H1 (cell line): Measurements from ENCODE around the gene CELF2. TPM values are rescaled to one million over a fixed set of nuclear protein-coding genes. Genes with fewer than 3 reads are reported as not detected.
A peak's percentile ranks its signal among the peaks of the same experiment; 100 is the strongest.

Experiments used
- CTCF ChIA-PET: fragments of 300-600 bp; sonication (Branson Sonifier 250); formaldehyde crosslinking; loops from one replicate; lab custom pipeline; 2021; ENCODE audit not compliant: partially characterized antibody; lab: Charles Lee
- POLR2A ChIA-PET: fragments of 300-600 bp; sonication (Branson Sonifier 250); formaldehyde crosslinking; loops from one replicate; lab custom pipeline; 2021; ENCODE audit warnings: inconsistent platforms; ENCODE audit not compliant: partially characterized antibody; lab: Charles Lee
- DNase-seq, 2 experiments: peaks; one replicate each; pipeline versions ENCODE4 v3.0.0 to v3.0.0-alpha.2; 2010 to 2022; ENCODE audit warnings: low spot score in 2 of 2, low read depth in 1 of 2, mixed read lengths in 1 of 2
- FAIRE-seq: peaks from 2 replicates; lab custom pipeline; 2011; peaks lifted over from hg19 to GRCh38; lab: Jason Lieb, UNC
- H2AFZ ChIP-seq: 2 replicates; pipeline ENCODE4 v1.8.1; 2012; ENCODE audit warnings: low read length, inconsistent platforms
- H2AK5ac ChIP-seq: 2 replicates; pipeline ENCODE4 v1.6.1; 2013; ENCODE audit warnings: low read depth, low read length
- H2BK120ac ChIP-seq: replicated peaks from 2 replicates; pipeline ENCODE3; 2013; ENCODE audit warnings: low read depth, low read length, inconsistent platforms
- H2BK12ac ChIP-seq: 2 replicates; pipeline ENCODE4 v1.6.1; 2013; ENCODE audit warnings: low read depth, low read length
- H2BK15ac ChIP-seq: 2 replicates; pipeline ENCODE4 v1.6.1; 2013; ENCODE audit warnings: low read length
- H2BK20ac ChIP-seq: 2 replicates; pipeline ENCODE4 v1.6.1; 2013; ENCODE audit warnings: low read length
- H2BK5ac ChIP-seq: 2 replicates; pipeline ENCODE4 v1.6.1; 2013; ENCODE audit warnings: low read depth, low read length
- H3K14ac ChIP-seq: 2 replicates; pipeline ENCODE4 v1.6.1; 2013; ENCODE audit warnings: inconsistent platforms; ENCODE audit not compliant: insufficient read length
- H3K18ac ChIP-seq: 2 replicates; pipeline ENCODE4 v1.6.1; 2013; ENCODE audit warnings: low read length; ENCODE audit errors: extremely low read depth
- H3K23ac ChIP-seq: 2 replicates; pipeline ENCODE4 v1.6.1; 2013; ENCODE audit warnings: inconsistent platforms; ENCODE audit not compliant: insufficient read length
- H3K23me2 ChIP-seq: 2 replicates; pipeline ENCODE4 v1.6.1; 2013; ENCODE audit warnings: low read depth, low read length
- H3K27ac ChIP-seq: 2 replicates; pipeline ENCODE4 v1.6.1; 2011; ENCODE audit warnings: low read depth, low read length, inconsistent platforms
- H3K27me3 ChIP-seq, 4 experiments: replicated peaks in 1 of 4; 1 replicate in 1 of 4; 2 replicates in 3 of 4; pipeline versions ENCODE4 v1.6.1 to v1.8.1; 2011 to 2013; ENCODE audit warnings: low read length in 3 of 4, mild to moderate bottlenecking in 3 of 4, inconsistent platforms in 2 of 4, mixed read lengths in 2 of 4, moderate library complexity in 1 of 4; ENCODE audit not compliant: control insufficient read depth in 3 of 4, insufficient read depth in 3 of 4; ENCODE audit errors: extremely low read depth in 1 of 4
- H3K36me3 ChIP-seq, 4 experiments: 2 replicates each; pipeline versions ENCODE4 v1.6.1 to v1.8.1; 2011 to 2013; ENCODE audit warnings: mild to moderate bottlenecking in 4 of 4, low read length in 3 of 4, moderate library complexity in 2 of 4, control low read depth in 1 of 4, inconsistent platforms in 1 of 4; ENCODE audit not compliant: insufficient read depth in 4 of 4, control insufficient read depth in 2 of 4
- H3K4ac ChIP-seq: replicated peaks from 2 replicates; pipeline ENCODE3; 2013; ENCODE audit warnings: low read length, low read depth, mixed read lengths, inconsistent platforms; ENCODE audit not compliant: insufficient read length
- H3K4me1 ChIP-seq, 4 experiments: replicated peaks in 1 of 4; 1 replicate in 1 of 4; 2 replicates in 3 of 4; pipeline versions ENCODE4 v1.6.1 to v1.8.1; 2011 to 2013; ENCODE audit warnings: low read length in 3 of 4, inconsistent platforms in 2 of 4, mixed read lengths in 1 of 4; ENCODE audit not compliant: insufficient read depth in 4 of 4, control insufficient read depth in 3 of 4
- H3K4me2 ChIP-seq, 2 experiments: 2 replicates each; pipeline versions ENCODE4 v1.6.1 to v1.8.1; 2011 to 2013; ENCODE audit warnings: low read depth in 2 of 2, low read length in 2 of 2, control low read depth in 1 of 2, inconsistent platforms in 1 of 2, mild to moderate bottlenecking in 1 of 2; ENCODE audit not compliant: insufficient read depth in 1 of 2
- H3K4me3 ChIP-seq, 4 experiments: fragments of 200-600, 300-600 bp in 1 of 4; sonication (generic), shearing (Covaris generic), sonication (Bioruptor Twin) in 1 of 4; 2 replicates each; pipeline versions ENCODE4 v1.5.1 to v1.8.1; 2011 to 2016; ENCODE audit warnings: low read length in 4 of 4, low read depth in 3 of 4, control low read depth in 2 of 4, inconsistent platforms in 2 of 4, mild to moderate bottlenecking in 2 of 4, mixed read lengths in 1 of 4, moderate library complexity in 1 of 4; ENCODE audit not compliant: insufficient read depth in 2 of 4; ENCODE audit errors: extremely low read depth in 1 of 4
- H3K56ac ChIP-seq: replicated peaks from 2 replicates; pipeline ENCODE3; 2013; ENCODE audit warnings: low read depth, mild to moderate bottlenecking, mixed read lengths, low read length, inconsistent platforms; ENCODE audit not compliant: insufficient read length
- H3K79me1 ChIP-seq: 2 replicates; pipeline ENCODE4 v1.6.1; 2013; ENCODE audit warnings: low read depth, low read length, control low read depth
- H3K79me2 ChIP-seq, 2 experiments: 2 replicates each; pipeline versions ENCODE4 v1.6.1 to v1.8.1; 2012 to 2013; ENCODE audit warnings: low read length in 2 of 2, mild to moderate bottlenecking in 2 of 2, inconsistent platforms in 1 of 2; ENCODE audit not compliant: insufficient read depth in 2 of 2, control insufficient read depth in 1 of 2
- H3K9ac ChIP-seq, 4 experiments: replicated peaks in 1 of 4; 1 replicate in 1 of 4; 2 replicates in 3 of 4; pipeline versions ENCODE4 v1.6.1 to v1.8.1; 2011 to 2013; ENCODE audit warnings: low read depth in 3 of 4, low read length in 3 of 4, control low read depth in 2 of 4, mild to moderate bottlenecking in 2 of 4, moderate library complexity in 2 of 4, inconsistent platforms in 1 of 4; ENCODE audit errors: extremely low read depth in 1 of 4
- H3K9me3 ChIP-seq, 2 experiments: 2 replicates each; pipeline versions ENCODE4 v1.6.1 to v1.8.1; 2012 to 2013; ENCODE audit warnings: mild to moderate bottlenecking in 2 of 2, moderate library complexity in 2 of 2, control low read depth in 1 of 2, inconsistent platforms in 1 of 2, low read depth in 1 of 2, low read length in 1 of 2, mixed read lengths in 1 of 2; ENCODE audit not compliant: insufficient read depth in 2 of 2
- H4K20me1 ChIP-seq, 2 experiments: replicated peaks in 1 of 2; 2 replicates each; pipeline versions ENCODE3 to v1.8.1; 2011 to 2013; ENCODE audit warnings: inconsistent platforms in 2 of 2, low read length in 2 of 2, mild to moderate bottlenecking in 1 of 2; ENCODE audit not compliant: insufficient read depth in 2 of 2, control insufficient read depth in 1 of 2
- H4K5ac ChIP-seq: 2 replicates; pipeline ENCODE4 v1.6.1; 2013; ENCODE audit warnings: low read length, low read depth, mixed read lengths, inconsistent platforms; ENCODE audit not compliant: insufficient read length
- H4K8ac ChIP-seq: 2 replicates; pipeline ENCODE4 v1.8.0; 2013; ENCODE audit warnings: mild to moderate bottlenecking, moderate library complexity, low read length, inconsistent platforms; ENCODE audit not compliant: insufficient read depth; ENCODE audit errors: extremely low read depth
- H4K91ac ChIP-seq: replicated peaks from 2 replicates; pipeline ENCODE3; 2013; ENCODE audit warnings: low read length, mixed read lengths, inconsistent platforms; ENCODE audit not compliant: insufficient read length
- MAFK ChIP-seq: IDR thresholded peaks from 2 replicates; pipeline ENCODE4 v1.6.1; 2012; ENCODE audit warnings: low read depth, mild to moderate bottlenecking, improper control_type of control experiment, low read length
- WGBS, 2 experiments: shearing (Covaris generic) in 1 of 2; methylation state at CpG; one replicate each; pipeline versions ENCODE4 v1.1.6 to v1.1.7; 2013 to 2015; ENCODE audit warnings: low lambda C conversion rate in 2 of 2, mixed read lengths in 2 of 2, inconsistent platforms in 1 of 2, low coverage in 1 of 2, missing lambda C conversion rate in 1 of 2; ENCODE audit not compliant: insufficient replicate concordance in 2 of 2, insufficient coverage in 1 of 2, insufficient read length in 1 of 2; ENCODE audit errors: extremely low coverage in 1 of 2, missing lambda C conversion rate in 1 of 2; 5-methylcytosine and 5-hydroxymethylcytosine counted together
- polyA plus RNA-seq, 7 experiments: library from polyadenylated mRNA; depleted of rRNA in 3 of 7; stranded (reverse) in 5 of 7; unstranded in 2 of 7; fragments of >200 nt in 5 of 7; fragments of 200-250 nt in 2 of 7; gene quantifications; 1 replicate in 5 of 7; 2 replicates in 1 of 7; 4 replicates in 1 of 7; pipeline versions ENCODE4 v1.2.1 to v1.2.3, GENCODE V29; 2011 to 2013; ENCODE audit warnings: missing spikeins in 2 of 7, mixed read lengths in 2 of 7
- total RNA-seq: library from RNA; stranded (reverse); fragmentation: NEBNext Ultra II Directional; extraction: Animal tissue kit (Norgen Biotek cat#: 25700); gene quantifications from 2 replicates; pipeline ENCODE4 v1.2.1, GENCODE V29; 2021

CELF2 gene
- total and polyA plus RNA-seq, 2 of the 8 experiments (the other 6 are each of a cell fraction or from before 2014, with no cell fraction given), result 18.3 to 22.7 TPM

- Histone ChIP-seq H3K18ac (no peak overlapping the region), H3K4me1 (peaks cover 0 to 3% (median 0%) of the 10 kb centered on the region in 4 experiments; a peak in 1 of 7 replicates), H2AK5ac (no peak overlapping the region), H2AFZ (no peak overlapping the region), H3K27me3 (peaks cover 0 to 3% (median 0%) of the 10 kb centered on the region in 4 experiments; a peak in 2 of 7 replicates), H3K27ac (no peak overlapping the region), H3K14ac (no peak overlapping the region), H2BK12ac (0 out of 2 replicates have a peak overlapping the region, but pooled peaks have one; percentile 9), H3K4me3 (no peak overlapping the region), H4K20me1 (no peaks in the 10 kb centered on the region), H3K9ac (no peak overlapping the region), H3K79me1 (no peaks in the 10 kb centered on the region), H3K56ac (no peak overlapping the region), H3K79me2 (peaks cover 0 to 18% of the 10 kb centered on the region in 2 experiments; a peak in 2 of 4 replicates), H2BK5ac (no peak overlapping the region), H3K4me2 (no peak overlapping the region), H3K23me2 (peaks cover 3% of the 10 kb centered on the region; the same call in 1 of the 2 replicates), H2BK120ac (no peak overlapping the region), H3K36me3 (no peaks in the 10 kb centered on the region), H3K4ac (no peak overlapping the region), H4K8ac (no peak overlapping the region), H3K23ac (no peak overlapping the region), H2BK15ac (no peak overlapping the region), H2BK20ac (no peak overlapping the region), H4K5ac (no peak overlapping the region), H3K9me3 (no peaks in the 10 kb centered on the region), H4K91ac (no peak overlapping the region)
- ChIA-PET CTCF (interaction anchor here (1.3 kb wide), 1 partner anchor 17 kb away, joined by 3 read pairs; no protein-coding TSS in a partner anchor), POLR2A (no interaction called here)
- TF ChIP-seq MAFK, result no peak
- no peak for FAIRE-seq
- no peak for DNase-seq
- WGBS, 2 experiments, result 88% methylated on average over 10 of the region's 10 CpGs; no CpG with 5 or more reads in 1 of the 2 experiments
Measured at GRCh38 chr10:11023009-11023953, 5.6 kb downstream of the CELF2 start.
